Heart left ventricle (tissue), 13 donors: ENCODE results near the gene FAM3A.

Experiments
- CTCF ChIP-seq, 12 donors: fragments of 200-600 bp; sonication (generic) in 4 of 12; IDR thresholded peaks; one replicate each; pipeline versions ENCODE4 v1.5.0 to v1.8.0; 2018 to 2022; ENCODE audit warnings: antibody characterized with exemption in 12 of 12, mild to moderate bottlenecking in 5 of 12
- POLR2A ChIP-seq, 2 donors: fragments of 450-650 bp; IDR thresholded peaks; one replicate each; pipeline ENCODE4 v1.6.1; 2017; ENCODE audit warnings: antibody characterized with exemption in 2 of 2, mild to moderate bottlenecking in 2 of 2, moderate library complexity in 2 of 2
- donor health status: ischemic (EF 13 %, LVEDD 7.1; RV severe dilation, severe dysfunction).
- donor health status: DM: no; HTN: yes; CAD: no.
- donor health status: DM: no; HTN: no; CAD: no.
- donor health status: ischemic (EF 25% LVEDD 6.9; RV normal size, moderate dysfunction).
- donor health status: ischemic (EF 25% LVEDD 5.7; RV mildly dilated, moderate dysfunction).
- donor health status: ischemic (EF 35%, LVEDD 5.7; RV mildly dilated, moderate dysfunction).
- donor health status: nonischemic (EF 11% LVEDD 7.7; RV severe dilation, severe dysfunction).
- donor health status: DM: yes; HTN: yes; CAD: no.
- donor health status: PGD.
- donor health status: ischemic (EF 29% LVEDD 5.4; RV normal size, mild dysfunction).
- donor health status: nonischemic (EF 23%, LVEDD 6.1; RV moderate dilation, normal function).

- TF ChIP-seq CTCF (IDR thresholded peaks at IDR 0.05) (no peak), POLR2A (IDR thresholded peaks at IDR 0.05) (no peak)
These were observed 13.9 kb downstream of the FAM3A start for GRCh38 chrX:154502098-154502497.
